Cardiac fibroblast (primary cell): Measurements from ENCODE around the gene CPNE5.
A peak's percentile ranks its signal among the peaks of the same experiment; 100 is the strongest.

Experiments used
- DNase-seq, 2 donors: peaks; one replicate each; pipeline versions ENCODE4 v3.0.0 to v3.0.0-alpha.2; 2010; ENCODE audit warnings: low read depth in 2 of 2
- H3K4me3 ChIP-seq, 2 donors: replicated peaks in 1 of 2; 1 replicate in 1 of 2; 2 replicates in 1 of 2; pipeline ENCODE4 v1.5.1; 2011; ENCODE audit warnings: low read depth in 2 of 2, low read length in 2 of 2, mild to moderate bottlenecking in 2 of 2, moderate library complexity in 1 of 2
- CTCF ChIP-seq: IDR thresholded peaks from one replicate; pipeline ENCODE4 v1.5.1; 2011; ENCODE audit warnings: low read depth, mild to moderate bottlenecking, low read length, inconsistent platforms

CPNE5 gene

GRCh38 chr6:36793296-36793912 is 45.8 kb downstream of the CPNE5 start:
- TF ChIP-seq CTCF: no peak
- no peak for DNase-seq

DNA sequence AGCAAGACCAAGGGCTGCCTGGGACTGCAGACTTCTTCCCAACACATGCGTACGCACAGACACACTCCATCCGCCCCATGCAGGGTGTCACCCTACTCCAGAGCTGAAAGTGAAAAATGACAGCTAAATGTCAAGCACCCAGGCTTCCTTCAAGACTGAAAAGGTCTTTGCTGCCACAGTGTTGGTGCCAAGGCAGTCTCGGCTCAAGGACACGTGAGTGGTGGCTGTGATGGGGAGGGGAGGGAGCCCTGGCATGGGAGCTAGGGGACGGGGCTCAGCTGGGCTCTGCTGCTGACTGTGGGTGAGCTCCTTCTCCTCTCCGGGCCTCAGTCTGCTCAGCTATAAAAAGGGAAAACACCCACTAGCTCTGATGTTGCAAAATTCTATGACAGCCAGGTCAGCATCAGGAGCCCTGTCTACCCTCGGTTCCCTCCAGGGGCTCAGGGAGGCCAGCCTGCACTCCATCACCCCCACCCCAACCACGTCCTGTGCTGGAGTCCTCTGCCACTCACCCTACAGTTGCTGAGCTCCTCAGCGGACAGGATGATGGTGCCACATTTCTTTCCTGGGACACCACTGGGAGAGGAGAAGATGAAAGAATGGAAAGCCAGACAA is 47.6 kb downstream of the CPNE5 start:
- no peak for DNase-seq
- no peak overlapping the region for H3K4me3 ChIP-seq
- TF ChIP-seq CTCF: no peak

More at GRCh38 chr6:36793296-36793912, 45.8 kb downstream of the CPNE5 start:
- H3K4me3 ChIP-seq: no peak overlapping the region

- no peak overlapping the region for H3K4me3 ChIP-seq
- no peak for TF ChIP-seq CTCF
- no peak for DNase-seq
Measured at GRCh38 chr6:36791085-36791484, 48.2 kb downstream of the CPNE5 start.

- no peak overlapping the region for H3K4me3 ChIP-seq
- TF ChIP-seq CTCF: no peak
- peak; percentile 17 to 28 for DNase-seq
Measured at GRCh38 chr6:36788768-36789167, 50.5 kb downstream of the CPNE5 start.

DNA sequence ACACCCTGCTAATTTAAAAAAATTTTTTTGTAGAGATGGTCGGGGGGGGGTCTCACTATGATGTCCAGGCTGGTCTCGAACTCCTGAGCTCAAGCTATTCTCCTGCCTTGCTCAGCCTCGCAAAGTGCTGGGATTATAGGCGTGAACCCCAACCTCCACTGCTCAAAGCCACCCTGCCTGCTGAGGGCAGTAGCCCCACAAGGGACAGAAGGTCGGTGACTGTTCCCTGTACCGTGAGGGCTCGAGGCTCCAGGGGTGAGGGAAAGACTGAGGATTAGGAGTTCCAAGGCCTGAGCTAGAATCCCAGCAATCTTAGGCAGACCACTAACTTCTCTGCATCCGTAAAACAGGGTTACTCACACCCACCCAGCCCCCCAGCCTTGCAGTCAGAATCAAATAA is 51.1 kb downstream of the CPNE5 start:
- H3K4me3 ChIP-seq: no peak overlapping the region
- no peak for DNase-seq
- no peak for TF ChIP-seq CTCF

GRCh38 chr6:36787210-36787609 is 52.0 kb downstream of the CPNE5 start:
- H3K4me3 ChIP-seq: no peak overlapping the region
- TF ChIP-seq CTCF: no peak
- DNase-seq: no peak
